Activated CD4-positive, alpha-beta memory T cell treated with anti-CD3 and anti-CD28 coated beads for 36 hours (primary cell): ENCODE measurements around the gene PRSS38. TPM values are rescaled to one million over a fixed set of nuclear protein-coding genes. Genes with fewer than 3 reads are reported as not detected.

Source experiments
- CTCF ChIA-PET: fragments of 350-600 bp; sonication (Branson Sonifier 250); formaldehyde crosslinking; loops from one replicate; lab custom pipeline; 2021; ENCODE audit warnings: antibody characterized with exemption, inconsistent platforms; lab: Charles Lee
- POLR2A ChIA-PET: fragments of 350-600 bp; sonication (Branson Sonifier 250); formaldehyde crosslinking; loops from one replicate; lab custom pipeline; 2021; ENCODE audit warnings: antibody characterized with exemption; lab: Charles Lee
- DNase-seq: peaks from one replicate; pipeline ENCODE4 v3.0.0-alpha.2; 2020
- H3K27ac Mint-ChIP-seq: one replicate; pipeline ENCODE4 v1.8.0; 2021; ENCODE audit warnings: mixed read lengths
- H3K27me3 Mint-ChIP-seq: one replicate; pipeline ENCODE4 v1.8.0; 2021; ENCODE audit warnings: mixed read lengths
- H3K36me3 Mint-ChIP-seq: one replicate; pipeline ENCODE4 v1.8.0; 2021; ENCODE audit warnings: mixed read lengths
- H3K4me1 Mint-ChIP-seq: one replicate; pipeline ENCODE4 v1.8.0; 2021; ENCODE audit warnings: low read depth, mixed read lengths
- H3K4me3 Mint-ChIP-seq: one replicate; pipeline ENCODE4 v1.8.0; 2021; ENCODE audit warnings: mild to moderate bottlenecking, mixed read lengths
- H3K9me3 Mint-ChIP-seq: one replicate; pipeline ENCODE4 v1.8.0; 2021; ENCODE audit warnings: mixed read lengths
- intact Hi-C: fragments of 100-400 bp; cut with micrococcal nuclease; formaldehyde crosslinking; loops from one replicate; pipeline ENCODE4 v1.15.1; 2023
- total RNA-seq, 2 experiments: library from RNA; stranded (reverse); gene quantifications; one replicate each; pipeline ENCODE4 v1.2.3, GENCODE V29; 2021

Gene PRSS38
- not detected for total RNA-seq

GRCh38 chr1:227815468-227816409 is at the start of gene PRSS38:
PRSS38 (plus strand) TSS chr1:227815675; CDS start chr1:227815717, 42 bp downstream.
- Mint-ChIP-seq H3K27ac (no peak within 1 kb of the TSS), H3K9me3 (peaks cover 24% of the 10 kb centered on the region), H3K27me3 (no peaks in the 10 kb centered on the region), H3K4me3 (no peak within 1 kb of the TSS), H3K36me3 (peaks cover 7% of the 10 kb centered on the region), H3K4me1 (no peaks in the 10 kb centered on the region)
- POLR2A ChIA-PET = no interaction called here
- CTCF ChIA-PET = no interaction called here
- DNase-seq = no peak
- intact Hi-C loops = no loop called here

- peak; percentile 90 for DNase-seq
- Mint-ChIP-seq H3K4me1 (peaks cover 65% of the 10 kb centered on the region), H3K4me3 (no peak overlapping the region), H3K9me3 (no peaks in the 10 kb centered on the region), H3K27me3 (no peaks in the 10 kb centered on the region), H3K36me3 (peaks cover 35% of the 10 kb centered on the region), H3K27ac (peak overlapping the region; percentile 25)
- intact Hi-C loops = loop anchor here (10.0 kb wide), 3 partner anchors 119 to 281 kb away; partner anchors contain the start of gene ZNF678
- CTCF ChIA-PET = interaction anchor here (0.7 to 7.7 kb wide), 4 partner anchors 22 to 285 kb away, joined by 3 to 106 read pairs (median 4); partner anchors contain the start of gene WNT9A
- POLR2A ChIA-PET = interaction anchor here (0.8 to 1.3 kb wide), 3 partner anchors 18 to 318 kb away, joined by 3 read pairs; no protein-coding TSS in a partner anchor
These were observed 49.4 kb upstream of the PRSS38 start for GRCh38 chr1:227766015-227766634.

- H3K4me3 Mint-ChIP-seq = no peak overlapping the region
- POLR2A ChIA-PET = interaction anchor here (0.8 to 1.3 kb wide), 2 partner anchors 168 to 318 kb away, joined by 3 read pairs; no protein-coding TSS in a partner anchor
- no peaks in the 10 kb centered on the region for H3K27me3 Mint-ChIP-seq
- no peaks in the 10 kb centered on the region for H3K9me3 Mint-ChIP-seq
- peaks cover 30% of the 10 kb centered on the region for H3K36me3 Mint-ChIP-seq
- intact Hi-C loops = loop anchor here (10.0 kb wide), 3 partner anchors 118 to 282 kb away; partner anchors contain the start of gene ZNF678
- H3K27ac Mint-ChIP-seq = peak overlapping the region; percentile 25
- DNase-seq = no peak
- H3K4me1 Mint-ChIP-seq = peaks cover 58% of the 10 kb centered on the region
- CTCF ChIA-PET = interaction anchor here (0.7 to 7.7 kb wide), 3 partner anchors 36 to 286 kb away, joined by 3 to 106 read pairs (median 6); partner anchors contain the start of gene WNT9A
These were observed 48.7 kb upstream of the PRSS38 start for GRCh38 chr1:227766653-227767277.

GRCh38 chr1:227767401-227768124 is 47.9 kb upstream of the PRSS38 start:
- CTCF ChIA-PET = interaction anchor here (1.2 to 7.7 kb wide), 3 partner anchors 10 to 183 kb away, joined by 3 to 106 read pairs (median 3); partner anchors contain the start of gene WNT9A

GRCh38 chr1:227768125-227768439 is 47.4 kb upstream of the PRSS38 start:
- CTCF ChIA-PET = interaction anchor here (1.2 kb wide), 2 partner anchors 10 to 38 kb away, joined by 3 read pairs; no protein-coding TSS in a partner anchor
- H3K27ac Mint-ChIP-seq = no peak overlapping the region
- POLR2A ChIA-PET = no interaction called here
- H3K36me3 Mint-ChIP-seq = peaks cover 30% of the 10 kb centered on the region
- no peak overlapping the region for H3K4me3 Mint-ChIP-seq
- H3K4me1 Mint-ChIP-seq = peaks cover 45% of the 10 kb centered on the region
- no peaks in the 10 kb centered on the region for H3K27me3 Mint-ChIP-seq
- no peaks in the 10 kb centered on the region for H3K9me3 Mint-ChIP-seq
- DNase-seq = no peak
- intact Hi-C loops = loop anchor here (10.0 kb wide), 3 partner anchors 117 to 283 kb away; partner anchors contain the start of gene ZNF678

More at GRCh38 chr1:227767401-227768124, 47.9 kb upstream of the PRSS38 start:
- Mint-ChIP-seq H3K9me3 (no peaks in the 10 kb centered on the region), H3K4me1 (peaks cover 50% of the 10 kb centered on the region), H3K27ac (peak overlapping the region; percentile 25), H3K4me3 (no peak overlapping the region), H3K36me3 (peaks cover 30% of the 10 kb centered on the region), H3K27me3 (no peaks in the 10 kb centered on the region)
- no peak for DNase-seq
- POLR2A ChIA-PET = no interaction called here
- intact Hi-C loops = loop anchor here (10.0 kb wide), 3 partner anchors 117 to 283 kb away; partner anchors contain the start of gene ZNF678

GRCh38 chr1:227768640-227769039 is 46.8 kb upstream of the PRSS38 start:
- H3K36me3 Mint-ChIP-seq = peaks cover 30% of the 10 kb centered on the region
- no peak for DNase-seq
- no peaks in the 10 kb centered on the region for H3K9me3 Mint-ChIP-seq
- no peak overlapping the region for H3K4me3 Mint-ChIP-seq
- ChIA-PET POLR2A (no interaction called here), CTCF (interaction anchor here (1.2 kb wide), 2 partner anchors 11 to 39 kb away, joined by 3 read pairs; no protein-coding TSS in a partner anchor)
- no peak overlapping the region for H3K27ac Mint-ChIP-seq
- H3K4me1 Mint-ChIP-seq = peaks cover 45% of the 10 kb centered on the region
- intact Hi-C loops = loop anchor here (10.0 kb wide), 3 partner anchors 116 to 284 kb away; partner anchors contain the start of gene ZNF678
- no peaks in the 10 kb centered on the region for H3K27me3 Mint-ChIP-seq

- Mint-ChIP-seq H3K4me1 (peaks cover 45% of the 10 kb centered on the region), H3K36me3 (peaks cover 30% of the 10 kb centered on the region)
- POLR2A ChIA-PET = no interaction called here
These were observed 46.2 kb upstream of the PRSS38 start for GRCh38 chr1:227769047-227769935.

GRCh38 chr1:227769936-227770494 is 45.5 kb upstream of the PRSS38 start:
- POLR2A ChIA-PET = no interaction called here
- CTCF ChIA-PET = no interaction called here
- H3K4me3 Mint-ChIP-seq = no peak overlapping the region
- no peak for DNase-seq
- H3K27ac Mint-ChIP-seq = no peak overlapping the region
- H3K4me1 Mint-ChIP-seq = peaks cover 42% of the 10 kb centered on the region
- H3K9me3 Mint-ChIP-seq = no peaks in the 10 kb centered on the region
- intact Hi-C loops = loop anchor here (10.0 kb wide), 3 partner anchors 115 to 285 kb away; partner anchors contain the start of gene ZNF678
- H3K36me3 Mint-ChIP-seq = peaks cover 29% of the 10 kb centered on the region
- no peaks in the 10 kb centered on the region for H3K27me3 Mint-ChIP-seq

More at GRCh38 chr1:227769047-227769935, 46.2 kb upstream of the PRSS38 start:
- Mint-ChIP-seq H3K4me3 (no peak overlapping the region), H3K27ac (no peak overlapping the region), H3K27me3 (no peaks in the 10 kb centered on the region), H3K9me3 (no peaks in the 10 kb centered on the region)
- intact Hi-C loops = loop anchor here (10.0 kb wide), 3 partner anchors 116 to 284 kb away; partner anchors contain the start of gene ZNF678
- CTCF ChIA-PET = interaction anchor here (1.2 kb wide), 1 partner anchor 40 kb away, joined by 3 read pairs; no protein-coding TSS in a partner anchor
- no peak for DNase-seq

- Mint-ChIP-seq H3K27me3 (no peaks in the 10 kb centered on the region), H3K9me3 (no peaks in the 10 kb centered on the region), H3K27ac (no peak overlapping the region), H3K4me1 (peaks cover 34% of the 10 kb centered on the region), H3K36me3 (peaks cover 29% of the 10 kb centered on the region), H3K4me3 (no peak overlapping the region)
- intact Hi-C loops = no loop called here
- ChIA-PET POLR2A (no interaction called here), CTCF (no interaction called here)
- no peak for DNase-seq
These were observed 44.7 kb upstream of the PRSS38 start for GRCh38 chr1:227770812-227771211.

GRCh38 chr1:227771326-227771725 is 44.1 kb upstream of the PRSS38 start:
- Mint-ChIP-seq H3K4me1 (peaks cover 29% of the 10 kb centered on the region), H3K27ac (no peak overlapping the region), H3K36me3 (peaks cover 29% of the 10 kb centered on the region), H3K4me3 (no peak overlapping the region), H3K9me3 (no peaks in the 10 kb centered on the region), H3K27me3 (no peaks in the 10 kb centered on the region)
- intact Hi-C loops = no loop called here
- DNase-seq = no peak
- ChIA-PET CTCF (no interaction called here), POLR2A (no interaction called here)
